ENCODE results near the gene SMPD1. TPM values are rescaled to one million over a fixed set of nuclear protein-coding genes. Genes with fewer than 3 reads are reported as not detected.

SMPD1 gene
- total and polyA plus RNA-seq, 2 experiments from 2014 or later, result 0.76 to 0.97 TPM

GRCh38 chr11:6388748-6389147 is 1.5 kb upstream of the SMPD1 start:
- Mint-ChIP-seq H3K36me3 (ENCODE audit: low read depth) (no peaks in the 10 kb centered on the region), H3K27me3 (ENCODE audit: insufficient read depth, low read depth, poor library complexity) (peaks cover 17% of the 10 kb centered on the region), H3K4me3 (no peak overlapping the region; the same call in 2 of the 3 replicates), H3K9me3 (no peaks in the 10 kb centered on the region), H3K27ac (no peak overlapping the region), H3K4me1 (peaks cover 29% of the 10 kb centered on the region)
- Histone ChIP-seq H3K79me2 (replicated peaks; ENCODE audit: insufficient read depth) (no peaks in the 10 kb centered on the region), H3K4me2 (no peak overlapping the region), H3K27ac (ENCODE audit: low read depth) (no peak overlapping the region), H4K20me1 (replicated peaks; ENCODE audit: insufficient read depth) (no peaks in the 10 kb centered on the region), H3K4me3 (no peak overlapping the region), H2AFZ (no peak overlapping the region), H3K36me3 (ENCODE audit: insufficient read depth) (no peaks in the 10 kb centered on the region), H3F3A (replicated peaks; ENCODE audit: low read depth) (no peaks in the 10 kb centered on the region), H3K4me1 (ENCODE audit: insufficient read depth) (peaks cover 43% of the 10 kb centered on the region), H3K27me3 (ENCODE audit: insufficient read depth) (peaks cover 6% of the 10 kb centered on the region; the same call in 1 of the 2 replicates), H3K9me2 (ENCODE audit: insufficient read depth) (no peaks in the 10 kb centered on the region; the same call in 1 of the 2 replicates)
- TF ChIP-seq CREB1 (CRISPR knock-in tag; IDR thresholded peaks at IDR 0.05; ENCODE audit: low read depth), result no peak
- no peak for TF ChIP-seq ZNF114 (CRISPR knock-in tag; IDR thresholded peaks at IDR 0.05)
- no peak for TF ChIP-seq ZNF462 (CRISPR knock-in tag; IDR thresholded peaks at IDR 0.05)
- TF ChIP-seq NANOG (IDR thresholded peaks at IDR 0.05; ENCODE audit: borderline replicate concordance), result no peak
- TF ChIP-seq POLR2AphosphoS5 (IDR thresholded peaks at IDR 0.05; ENCODE audit: low read depth), result no peak
- TF ChIP-seq EZH2phosphoT487 (IDR thresholded peaks at IDR 0.05; ENCODE audit: unreplicated experiment), result no peak
- TF ChIP-seq ZNF331 (CRISPR knock-in tag; IDR thresholded peaks at IDR 0.05; ENCODE audit: low read depth), result no peak
- TF ChIP-seq EZH2 (IDR thresholded peaks at IDR 0.05; ENCODE audit: low read depth, unreplicated experiment), result no peak
- no peak for TF ChIP-seq ETS1 (IDR thresholded peaks at IDR 0.05)
- no peak for TF ChIP-seq REST (IDR thresholded peaks at IDR 0.05; ENCODE audit: unreplicated experiment)
- no peak for TF ChIP-seq STAT1 (IDR thresholded peaks at IDR 0.05; ENCODE audit: unreplicated experiment)
- no peak for ATAC-seq
- DNase-seq (ENCODE audit: low spot score), result no peak

Measured in GM23338 (cell line).